HG03520 (cell line): Measurements from ENCODE around the gene OTUD7B.
"Not testable (repeated sequence)": the region's sequence is repeated elsewhere in the genome, so short reads cannot be mapped to it uniquely, and the experiment has no call there.

Experiments used
- ATAC-seq: cut with Tn5 transposase; IDR thresholded peaks from one replicate; pipeline ENCODE4 v1.9.1; 2021; ENCODE audit warnings: mild to moderate bottlenecking, moderate library complexity; ENCODE audit not compliant: unreplicated experiment

OTUD7B gene

GRCh38 chr1:150010393-150011115 is at the start of gene OTUD7B:
TSS of gene OTUD7B (minus strand) at chr1:150010726. CDS start at chr1:149977510, 33,216 bp downstream.
- ATAC-seq: peak; percentile 75

- no peak for ATAC-seq
These were observed 49.7 kb upstream of the OTUD7B start for GRCh38 chr1:150060260-150060659.

- no peak for ATAC-seq
These were observed 45.9 kb upstream of the OTUD7B start for GRCh38 chr1:150056407-150056806.

- ATAC-seq: not testable (repeated sequence)
These were observed 45.0 kb upstream of the OTUD7B start for GRCh38 chr1:150055507-150055906.

- no peak for ATAC-seq
These were observed 43.4 kb upstream of the OTUD7B start for GRCh38 chr1:150053926-150054325.

- ATAC-seq: not testable (repeated sequence)
These were observed 41.4 kb upstream of the OTUD7B start for GRCh38 chr1:150051905-150052412.

- ATAC-seq: no peak
These were observed 40.5 kb upstream of the OTUD7B start for GRCh38 chr1:150051089-150051373.

GRCh38 chr1:150049926-150050325 is 39.4 kb upstream of the OTUD7B start:
- no peak for ATAC-seq

GRCh38 chr1:150034336-150034735 is 23.8 kb upstream of the OTUD7B start:
- no peak for ATAC-seq

GRCh38 chr1:150028322-150028721 is 17.8 kb upstream of the OTUD7B start:
- ATAC-seq: no peak

- ATAC-seq: no peak
These were observed 13.6 kb upstream of the OTUD7B start for GRCh38 chr1:150024156-150024555.

- ATAC-seq: no peak
These were observed 11.8 kb upstream of the OTUD7B start for GRCh38 chr1:150022357-150022756.

- ATAC-seq: no peak
These were observed 10.7 kb upstream of the OTUD7B start for GRCh38 chr1:150021191-150021694.

- no peak for ATAC-seq
These were observed 10.2 kb upstream of the OTUD7B start for GRCh38 chr1:150020711-150021110.

GRCh38 chr1:150018165-150018564 is 7.6 kb upstream of the OTUD7B start:
- ATAC-seq: no peak

GRCh38 chr1:150017206-150017750 is 6.8 kb upstream of the OTUD7B start:
- ATAC-seq: no peak

- no peak for ATAC-seq
These were observed 5.2 kb upstream of the OTUD7B start for GRCh38 chr1:150015651-150016131.

GRCh38 chr1:150012611-150013010 is 2.1 kb upstream of the OTUD7B start:
- no peak for ATAC-seq

GRCh38 chr1:150009604-150010392 is 728 bp downstream of the OTUD7B start:
- peak; percentile 26 for ATAC-seq

GRCh38 chr1:150008699-150009098 is 1.8 kb downstream of the OTUD7B start:
- ATAC-seq: no peak

GRCh38 chr1:150006881-150007421 is 3.6 kb downstream of the OTUD7B start:
- no peak for ATAC-seq
